ENCODE data around the gene EXOC2. TPM values are rescaled to one million over a fixed set of nuclear protein-coding genes. Genes with fewer than 3 reads are reported as not detected.

The EXOC2 gene
- total RNA-seq, 2 donors from 2014 or later, result 28.1 to 35.0 TPM

GRCh38 chr6:456887-457286 is 236.1 kb downstream of the EXOC2 start:
- no peaks in the 10 kb centered on the region for H3K36me3 Mint-ChIP-seq (ENCODE audit: low read depth)
- H3K4me3 Mint-ChIP-seq, result no peak overlapping the region
- H3K27me3 Mint-ChIP-seq (ENCODE audit: insufficient read depth), result no peaks in the 10 kb centered on the region
- no peak for TF ChIP-seq CTCF (conservative IDR thresholded peaks at IDR 0.05)
- H3K27ac Mint-ChIP-seq, result no peak overlapping the region
- no peak overlapping the region for H3K4me3 ChIP-seq (ENCODE audit: low read length)
- H3K27me3 ChIP-seq (ENCODE audit: control insufficient read depth, insufficient read depth, low read length, poor library complexity, severe bottlenecking), result no peaks in the 10 kb centered on the region
- DNase-seq, result no peak
- H3K9ac ChIP-seq (ENCODE audit: extremely low read depth, low read length, poor library complexity, severe bottlenecking), result no peak overlapping the region
- no peaks in the 10 kb centered on the region for H3K36me3 ChIP-seq (ENCODE audit: control insufficient read depth, insufficient read depth, low read length)
- H3K4me1 Mint-ChIP-seq, result peaks cover 2% of the 10 kb centered on the region
- WGBS, 2 experiments (ENCODE audit: insufficient coverage in 1 of 2, insufficient read length in 1 of 2), result 85 to 89% methylated on average over 4 of the region's 4 CpGs
- no peaks in the 10 kb centered on the region for H3K4me1 ChIP-seq (ENCODE audit: control insufficient read depth, insufficient read depth, low read length)
- H3K27ac ChIP-seq (ENCODE audit: low read depth, low read length), result no peak overlapping the region
- H3K9me3 Mint-ChIP-seq, result peaks cover 11% of the 10 kb centered on the region
- H3K9me3 ChIP-seq (ENCODE audit: control insufficient read depth, low read length), result peaks cover 7% of the 10 kb centered on the region

- H3K36me3 Mint-ChIP-seq (ENCODE audit: low read depth), result no peaks in the 10 kb centered on the region
- peak; percentile 54 for DNase-seq
- Histone ChIP-seq H3K27me3 (ENCODE audit: control insufficient read depth, insufficient read depth, low read length, poor library complexity, severe bottlenecking) (no peaks in the 10 kb centered on the region), H3K4me1 (ENCODE audit: control insufficient read depth, insufficient read depth, low read length) (no peaks in the 10 kb centered on the region), H3K36me3 (ENCODE audit: control insufficient read depth, insufficient read depth, low read length) (no peaks in the 10 kb centered on the region), H3K4me3 (ENCODE audit: low read length) (no peak overlapping the region), H3K27ac (ENCODE audit: low read depth, low read length) (no peak overlapping the region), H3K9ac (ENCODE audit: extremely low read depth, low read length, poor library complexity, severe bottlenecking) (no peak overlapping the region), H3K9me3 (ENCODE audit: control insufficient read depth, low read length) (peaks cover 7% of the 10 kb centered on the region)
- no peak overlapping the region for H3K4me3 Mint-ChIP-seq
- peaks cover 11% of the 10 kb centered on the region for H3K9me3 Mint-ChIP-seq
- no peak overlapping the region for H3K27ac Mint-ChIP-seq
- TF ChIP-seq CTCF (conservative IDR thresholded peaks at IDR 0.05), result no peak
- peaks cover 2% of the 10 kb centered on the region for H3K4me1 Mint-ChIP-seq
- H3K27me3 Mint-ChIP-seq (ENCODE audit: insufficient read depth), result no peaks in the 10 kb centered on the region
- 80 to 86% methylated on average over 4 to 5 of the region's 5 CpGs for WGBS, 2 experiments (ENCODE audit: insufficient coverage in 1 of 2, insufficient read length in 1 of 2)
These were observed 236.5 kb downstream of the EXOC2 start for GRCh38 chr6:456358-456867.

- Histone ChIP-seq H3K4me3 (ENCODE audit: low read length) (no peak overlapping the region), H3K4me1 (ENCODE audit: control insufficient read depth, insufficient read depth, low read length) (no peaks in the 10 kb centered on the region), H3K27ac (ENCODE audit: low read depth, low read length) (no peak overlapping the region), H3K36me3 (ENCODE audit: control insufficient read depth, insufficient read depth, low read length) (no peaks in the 10 kb centered on the region), H3K27me3 (ENCODE audit: control insufficient read depth, insufficient read depth, low read length, poor library complexity, severe bottlenecking) (no peaks in the 10 kb centered on the region), H3K9ac (ENCODE audit: extremely low read depth, low read length, poor library complexity, severe bottlenecking) (no peak overlapping the region), H3K9me3 (ENCODE audit: control insufficient read depth, low read length) (peaks cover 7% of the 10 kb centered on the region)
- Mint-ChIP-seq H3K27me3 (ENCODE audit: insufficient read depth) (no peaks in the 10 kb centered on the region), H3K9me3 (peaks cover 13% of the 10 kb centered on the region), H3K27ac (no peak overlapping the region), H3K4me1 (peaks cover 2% of the 10 kb centered on the region), H3K4me3 (no peak overlapping the region), H3K36me3 (ENCODE audit: low read depth) (no peaks in the 10 kb centered on the region)
- TF ChIP-seq CTCF (conservative IDR thresholded peaks at IDR 0.05), result no peak
- no peak for DNase-seq
- 90 to 92% methylated on average over 1 to 8 of the region's 8 CpGs for WGBS, 2 experiments (ENCODE audit: insufficient coverage in 1 of 2, insufficient read length in 1 of 2)
These were observed 237.1 kb downstream of the EXOC2 start for GRCh38 chr6:455835-456234.

Measured in endodermal cell (in vitro differentiated cells).